HG03442 (cell line): Measurements from ENCODE around the gene CAPRIN2.

ENCODE experiments used
- ATAC-seq: cut with Tn5 transposase; IDR thresholded peaks from one replicate; pipeline ENCODE4 v1.9.1; 2021; ENCODE audit warnings: mild to moderate bottlenecking, moderate library complexity; ENCODE audit not compliant: unreplicated experiment

CAPRIN2 gene

GRCh38 chr12:30707613-30708342 is 47.0 kb downstream of the CAPRIN2 start:
- ATAC-seq = no peak

GRCh38 chr12:30706476-30706875 is 48.3 kb downstream of the CAPRIN2 start:
- ATAC-seq = no peak

- ATAC-seq = no peak
Measured at GRCh38 chr12:30701056-30701455, 53.7 kb downstream of the CAPRIN2 start.

- ATAC-seq = no peak
Measured at GRCh38 chr12:30700216-30700900, 54.4 kb downstream of the CAPRIN2 start.

- no peak for ATAC-seq
Measured at GRCh38 chr12:30698346-30698745, 56.4 kb downstream of the CAPRIN2 start.

DNA sequence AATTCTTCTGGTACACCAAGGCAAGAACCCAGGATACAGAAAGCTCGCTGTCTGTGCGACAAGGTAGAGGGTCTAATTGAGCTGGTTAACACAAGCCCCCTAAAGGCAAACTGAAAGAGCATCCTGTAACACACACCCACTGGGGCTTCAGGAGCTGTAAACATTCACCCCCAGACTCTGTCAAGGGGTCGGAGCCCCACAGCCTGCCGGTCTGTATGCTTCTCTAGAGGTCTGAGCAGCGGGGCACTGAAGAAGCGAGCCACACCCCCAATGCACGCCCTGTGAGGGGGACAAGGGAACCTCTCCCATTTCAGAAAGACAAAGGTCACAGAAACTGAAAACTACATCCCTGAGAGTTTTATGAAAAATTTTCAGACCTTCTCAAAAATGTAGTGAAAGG is 57.8 kb downstream of the CAPRIN2 start:
- ATAC-seq = no peak

DNA sequence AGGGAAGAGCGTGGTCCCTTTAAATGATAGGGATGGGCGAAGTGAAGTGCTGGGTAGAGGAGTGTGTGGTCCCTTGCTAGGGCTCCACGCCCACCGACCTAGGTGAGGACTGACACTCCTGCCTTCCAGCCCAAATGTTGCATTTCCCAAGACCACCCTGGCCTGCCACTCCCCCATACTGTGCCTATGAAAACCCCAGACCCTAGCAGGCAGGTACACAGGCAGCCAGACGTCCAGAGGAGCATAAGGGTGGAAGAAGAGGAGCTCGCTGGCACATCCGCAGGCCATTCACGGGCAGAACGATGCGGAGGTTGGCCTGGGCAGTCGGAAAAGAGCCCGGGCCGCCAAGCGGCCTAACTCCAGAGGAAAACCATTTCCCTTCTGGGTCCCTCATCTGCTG is 58.3 kb downstream of the CAPRIN2 start:
- ATAC-seq = no peak

GRCh38 chr12:30696103-30696408 is 58.7 kb downstream of the CAPRIN2 start:
- peak; percentile 37 for ATAC-seq

- peak; percentile 80 for ATAC-seq
Measured at GRCh38 chr12:30695199-30696102, 59.3 kb downstream of the CAPRIN2 start, which contains the start of gene IPO8. IPO8 (minus strand) TSS chr12:30695869; CDS start chr12:30695647, 222 bp downstream.

- peak; percentile 21 for ATAC-seq
Measured at GRCh38 chr12:30694412-30695198, 60.1 kb downstream of the CAPRIN2 start.

DNA sequence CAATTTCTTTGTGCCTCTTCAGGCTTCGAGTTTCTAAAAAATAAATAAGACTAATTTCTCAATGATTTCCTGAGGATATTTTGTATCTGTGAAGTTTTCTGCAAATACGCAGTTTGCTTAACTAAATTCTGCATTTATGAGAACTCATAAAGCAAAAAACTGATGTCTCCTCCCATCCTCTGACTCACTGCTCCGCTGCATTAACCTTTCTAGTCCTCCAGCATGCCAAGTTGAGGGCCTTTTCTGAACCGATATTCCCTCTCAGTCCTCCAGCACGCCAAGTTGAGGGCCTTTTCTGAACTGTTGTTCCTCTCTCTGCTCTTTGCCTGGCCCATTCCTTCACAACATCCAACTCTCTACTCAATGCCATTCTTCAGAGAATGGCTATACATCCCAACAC is 62.3 kb downstream of the CAPRIN2 start:
- no peak for ATAC-seq

GRCh38 chr12:30691122-30691879 is 63.5 kb downstream of the CAPRIN2 start:
- ATAC-seq = no peak

GRCh38 chr12:30687265-30687986 is 67.3 kb downstream of the CAPRIN2 start:
- no peak for ATAC-seq

GRCh38 chr12:30679241-30679640 is 75.5 kb downstream of the CAPRIN2 start:
- ATAC-seq = no peak

GRCh38 chr12:30678221-30678620 is 76.5 kb downstream of the CAPRIN2 start:
- no peak for ATAC-seq

- no peak for ATAC-seq
Measured at GRCh38 chr12:30661210-30661609, 93.5 kb downstream of the CAPRIN2 start.
